ENCODE data around the gene SMURF1.

The SMURF1 gene

GRCh38 chr7:99033765-99034164, 110.1 kb downstream of the SMURF1 start:
- TF ChIP-seq, protein P1, sequence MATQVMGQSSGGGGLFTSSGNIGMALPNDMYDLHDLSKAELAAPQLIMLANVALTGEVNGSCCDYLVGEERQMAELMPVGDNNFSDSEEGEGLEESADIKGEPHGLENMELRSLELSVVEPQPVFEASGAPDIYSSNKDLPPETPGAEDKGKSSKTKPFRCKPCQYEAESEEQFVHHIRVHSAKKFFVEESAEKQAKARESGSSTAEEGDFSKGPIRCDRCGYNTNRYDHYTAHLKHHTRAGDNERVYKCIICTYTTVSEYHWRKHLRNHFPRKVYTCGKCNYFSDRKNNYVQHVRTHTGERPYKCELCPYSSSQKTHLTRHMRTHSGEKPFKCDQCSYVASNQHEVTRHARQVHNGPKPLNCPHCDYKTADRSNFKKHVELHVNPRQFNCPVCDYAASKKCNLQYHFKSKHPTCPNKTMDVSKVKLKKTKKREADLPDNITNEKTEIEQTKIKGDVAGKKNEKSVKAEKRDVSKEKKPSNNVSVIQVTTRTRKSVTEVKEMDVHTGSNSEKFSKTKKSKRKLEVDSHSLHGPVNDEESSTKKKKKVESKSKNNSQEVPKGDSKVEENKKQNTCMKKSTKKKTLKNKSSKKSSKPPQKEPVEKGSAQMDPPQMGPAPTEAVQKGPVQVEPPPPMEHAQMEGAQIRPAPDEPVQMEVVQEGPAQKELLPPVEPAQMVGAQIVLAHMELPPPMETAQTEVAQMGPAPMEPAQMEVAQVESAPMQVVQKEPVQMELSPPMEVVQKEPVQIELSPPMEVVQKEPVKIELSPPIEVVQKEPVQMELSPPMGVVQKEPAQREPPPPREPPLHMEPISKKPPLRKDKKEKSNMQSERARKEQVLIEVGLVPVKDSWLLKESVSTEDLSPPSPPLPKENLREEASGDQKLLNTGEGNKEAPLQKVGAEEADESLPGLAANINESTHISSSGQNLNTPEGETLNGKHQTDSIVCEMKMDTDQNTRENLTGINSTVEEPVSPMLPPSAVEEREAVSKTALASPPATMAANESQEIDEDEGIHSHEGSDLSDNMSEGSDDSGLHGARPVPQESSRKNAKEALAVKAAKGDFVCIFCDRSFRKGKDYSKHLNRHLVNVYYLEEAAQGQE (IDR thresholded peaks at IDR 0.05; ENCODE audit: insufficient read depth in 1 of 2, low read depth in 2 of 2, low read length in 2 of 2) = no peak
- TF ChIP-seq FOXP2 (optimal IDR thresholded peaks at IDR 0.05; ENCODE audit: borderline replicate concordance, extremely low read depth, extremely low read length, insufficient read depth) = no peak
- TF ChIP-seq POLR2AphosphoS5 (IDR thresholded peaks at IDR 0.05; ENCODE audit: low read depth, low read length) = no peak
- no peak for TF ChIP-seq SIN3A (IDR thresholded peaks at IDR 0.05; ENCODE audit: borderline replicate concordance, insufficient read depth, low read length)
- no peak for TF ChIP-seq TAF1 (IDR thresholded peaks at IDR 0.05; ENCODE audit: borderline replicate concordance, insufficient read depth, low read length)

DNA sequence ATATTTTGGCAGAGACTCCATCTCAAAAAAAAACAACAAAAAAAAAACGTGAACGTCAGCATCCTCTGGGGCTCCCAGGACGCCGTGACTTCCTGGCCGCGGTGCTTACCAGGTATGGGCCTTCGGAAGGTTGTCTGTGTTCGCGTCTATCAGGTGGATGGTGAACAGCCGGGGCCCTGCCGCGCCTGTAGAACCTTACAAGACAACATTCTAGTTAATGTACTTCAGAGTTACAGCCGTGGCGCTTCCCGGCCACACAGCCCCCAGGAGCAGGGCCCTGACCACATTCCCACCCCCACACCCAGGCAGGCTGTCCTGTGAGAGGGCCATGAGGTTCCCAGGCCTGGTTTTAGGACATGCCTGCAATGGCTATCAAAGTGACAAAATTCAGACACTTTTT, 111.0 kb downstream of the SMURF1 start:
- TF ChIP-seq POLR2AphosphoS5 (IDR thresholded peaks at IDR 0.05; ENCODE audit: low read depth, low read length) (no peak), TAF1 (IDR thresholded peaks at IDR 0.05; ENCODE audit: borderline replicate concordance, insufficient read depth, low read length) (no peak), SIN3A (IDR thresholded peaks at IDR 0.05; ENCODE audit: borderline replicate concordance, insufficient read depth, low read length) (no peak), FOXP2 (optimal IDR thresholded peaks at IDR 0.05; ENCODE audit: borderline replicate concordance, extremely low read depth, extremely low read length, insufficient read depth) (no peak)
- TF ChIP-seq, protein P1 (IDR thresholded peaks at IDR 0.05; ENCODE audit: insufficient read depth in 1 of 2, low read depth in 2 of 2, low read length in 2 of 2) = no peak

- TF ChIP-seq TAF1 (IDR thresholded peaks at IDR 0.05; ENCODE audit: borderline replicate concordance, insufficient read depth, low read length) = no peak
- TF ChIP-seq, protein P1 (IDR thresholded peaks at IDR 0.05; ENCODE audit: insufficient read depth in 1 of 2, low read depth in 2 of 2, low read length in 2 of 2) = no peak
- TF ChIP-seq FOXP2 (optimal IDR thresholded peaks at IDR 0.05; ENCODE audit: borderline replicate concordance, extremely low read depth, extremely low read length, insufficient read depth) = no peak
- no peak for TF ChIP-seq SIN3A (IDR thresholded peaks at IDR 0.05; ENCODE audit: borderline replicate concordance, insufficient read depth, low read length)
- no peak for TF ChIP-seq POLR2AphosphoS5 (IDR thresholded peaks at IDR 0.05; ENCODE audit: low read depth, low read length)
Measured at GRCh38 chr7:99031496-99031895, 112.4 kb downstream of the SMURF1 start.

DNA sequence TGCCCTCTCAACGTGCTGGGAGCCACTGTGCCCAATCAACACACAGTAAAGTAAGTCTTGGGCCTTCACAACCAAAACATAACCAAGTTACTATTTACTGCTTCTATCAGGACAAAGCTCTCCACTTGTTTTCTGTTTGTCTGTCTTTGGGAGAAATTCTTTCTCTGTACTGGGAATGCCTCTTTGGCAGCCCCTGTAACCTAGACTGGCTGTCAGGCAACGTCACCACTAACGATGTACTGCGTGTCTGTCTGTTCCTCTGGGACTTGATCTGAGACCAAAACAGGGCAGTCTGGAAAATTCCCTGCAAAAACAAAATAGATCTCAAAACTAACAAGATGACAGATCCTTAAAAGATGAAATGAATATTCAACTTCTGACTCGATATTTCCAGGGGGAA, 113.0 kb downstream of the SMURF1 start:
- TF ChIP-seq, protein P1 (IDR thresholded peaks at IDR 0.05; ENCODE audit: insufficient read depth in 1 of 2, low read depth in 2 of 2, low read length in 2 of 2) = no peak
- TF ChIP-seq TAF1 (IDR thresholded peaks at IDR 0.05; ENCODE audit: borderline replicate concordance, insufficient read depth, low read length) = no peak
- no peak for TF ChIP-seq SIN3A (IDR thresholded peaks at IDR 0.05; ENCODE audit: borderline replicate concordance, insufficient read depth, low read length)
- TF ChIP-seq FOXP2 (optimal IDR thresholded peaks at IDR 0.05; ENCODE audit: borderline replicate concordance, extremely low read depth, extremely low read length, insufficient read depth) = no peak
- TF ChIP-seq POLR2AphosphoS5 (IDR thresholded peaks at IDR 0.05; ENCODE audit: low read depth, low read length) = no peak

DNA sequence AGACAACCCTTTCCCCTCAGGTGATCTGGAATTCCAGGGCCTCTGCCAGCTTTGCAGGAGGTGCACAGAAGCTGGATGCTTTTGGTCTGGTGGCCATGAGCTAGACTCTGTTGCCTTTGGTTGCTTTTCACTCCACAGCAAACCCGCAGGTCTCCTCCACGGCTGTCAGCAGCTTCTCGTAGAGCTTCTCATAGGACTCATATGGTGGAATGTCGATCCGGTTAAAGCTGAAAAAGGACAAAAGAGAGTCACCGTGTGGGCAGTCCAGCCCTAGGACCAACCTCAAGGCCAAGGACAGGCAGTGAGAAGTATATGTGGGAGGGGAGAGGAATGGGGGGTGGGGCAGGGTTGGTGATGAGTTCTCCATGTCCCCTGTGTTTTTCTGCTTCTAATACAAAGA, 113.5 kb downstream of the SMURF1 start:
- TF ChIP-seq, protein P1 (IDR thresholded peaks at IDR 0.05; ENCODE audit: insufficient read depth in 1 of 2, low read depth in 2 of 2, low read length in 2 of 2) = no peak
- no peak for TF ChIP-seq SIN3A (IDR thresholded peaks at IDR 0.05; ENCODE audit: borderline replicate concordance, insufficient read depth, low read length)
- TF ChIP-seq TAF1 (IDR thresholded peaks at IDR 0.05; ENCODE audit: borderline replicate concordance, insufficient read depth, low read length) = no peak
- no peak for TF ChIP-seq POLR2AphosphoS5 (IDR thresholded peaks at IDR 0.05; ENCODE audit: low read depth, low read length)
- TF ChIP-seq FOXP2 (optimal IDR thresholded peaks at IDR 0.05; ENCODE audit: borderline replicate concordance, extremely low read depth, extremely low read length, insufficient read depth) = no peak

All from PFSK-1 (cell line).